ENCODE data around the gene SPDEF. TPM values are rescaled to one million over a fixed set of nuclear protein-coding genes. Genes with fewer than 3 reads are reported as not detected.
A peak's percentile ranks its signal among the peaks of the same experiment; 100 is the strongest.

SPDEF gene
- total and polyA plus RNA-seq, 2 of the 13 experiments (the other 11 are each of a cell fraction or from before 2014, with no cell fraction given) = not detected

DNA sequence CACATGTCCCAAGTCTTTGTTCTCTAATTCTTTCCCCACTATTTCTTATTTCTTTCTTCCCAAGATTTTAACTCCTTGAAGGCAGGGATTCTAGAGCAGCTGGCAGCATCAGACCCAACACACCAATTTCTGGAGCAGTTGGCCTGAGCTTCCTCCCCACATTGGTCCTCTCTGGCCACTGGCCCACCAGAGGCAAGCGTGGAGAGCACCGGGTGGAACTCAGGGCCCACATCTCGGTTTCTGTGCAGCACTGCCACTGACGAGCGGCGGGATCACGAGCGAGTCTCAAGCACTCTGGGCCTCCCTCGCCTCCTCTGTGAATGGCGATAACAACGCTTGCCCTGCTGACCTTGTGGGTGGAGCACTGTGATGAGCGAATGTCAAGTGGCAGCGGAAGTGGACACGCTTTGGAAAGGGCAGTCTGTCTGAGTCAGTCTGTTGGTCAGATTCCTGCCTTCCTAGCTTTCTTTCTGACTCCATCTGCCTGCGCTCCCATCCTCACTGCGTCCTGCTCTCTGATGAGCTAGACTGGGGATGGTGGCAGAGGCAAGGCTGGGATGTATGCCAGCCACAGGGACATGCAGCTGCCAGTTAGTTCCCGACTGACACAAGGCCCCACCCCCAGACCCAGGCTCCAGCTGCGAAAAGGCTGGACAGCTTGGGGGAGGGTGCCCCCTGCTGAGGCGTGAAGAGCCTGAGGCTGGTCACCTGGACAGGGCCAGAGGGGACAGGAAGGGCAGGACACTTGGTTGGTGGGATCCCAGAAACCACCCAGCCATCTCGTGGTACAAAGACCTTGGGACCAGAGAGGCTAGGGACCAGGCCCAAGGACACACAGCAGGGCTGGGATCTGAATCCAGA is 4.5 kb upstream of the SPDEF start:
- H3K4me1 ChIP-seq (ENCODE audit: insufficient read depth, low read length) = peaks cover 44% of the 10 kb centered on the region
- no peaks in the 10 kb centered on the region for H3K79me2 ChIP-seq (ENCODE audit: insufficient read depth, low read length)
- CTCF ChIA-PET (ENCODE audit: low intra/inter-chr PET ratio, low total read pairs) = no interaction called here
- H3K27ac ChIP-seq (ENCODE audit: extremely low read length, insufficient read depth, low read length) = no peak overlapping the region
- no peaks in the 10 kb centered on the region for H3K36me3 ChIP-seq (replicated peaks in 1 of 2; ENCODE audit: control insufficient read depth in 1 of 2, insufficient read depth in 2 of 2, low read length in 2 of 2)
- peak; percentile 78 for ATAC-seq
- 1% methylated on average over 18 of the region's 20 CpGs for WGBS (ENCODE audit: low lambda C conversion rate)
- POLR2A ChIA-PET = interaction anchor here (0.5 to 1.1 kb wide), 2 partner anchors 82 to 102 kb away, joined by 3 read pairs; no protein-coding TSS in a partner anchor
- peak; percentile 95 for FAIRE-seq
- H3K9me3 ChIP-seq (ENCODE audit: low read length) = no peaks in the 10 kb centered on the region
- peaks cover 13 to 47% of the 10 kb centered on the region in 2 experiments; a peak in 4 of 5 replicates for H3K27me3 ChIP-seq (ENCODE audit: control insufficient read depth in 1 of 2, insufficient read depth in 2 of 2, low read length in 2 of 2)
- no peak overlapping the region for H2AFZ ChIP-seq (ENCODE audit: low read length)
- no TSS peak for BruUV-seq (replicated peaks)
- H4K20me1 ChIP-seq (ENCODE audit: insufficient read depth, low read length) = no peaks in the 10 kb centered on the region
- H3K4me2 ChIP-seq (ENCODE audit: low read depth, low read length) = peak overlapping the region; percentile 81
- DNase-seq (ENCODE audit: low spot score) = peak; percentile 89
- H3K4me3 ChIP-seq (replicated peaks in 1 of 3; ENCODE audit: insufficient read depth in 1 of 3, low read depth in 2 of 3, low read length in 3 of 3) = peak overlapping the region; percentile 12 to 61 (median 20); a peak in 3 of 6 replicates
- in situ Hi-C loops (cut with HindIII; ENCODE audit: extremely low pct_ligation_motif_present, low pct_unique_long_range_greater_than_20kb) (no loop called here), intact Hi-C loops (cut with micrococcal nuclease; ENCODE audit: unreplicated experiment) (loop anchor here (1.0 to 5.0 kb wide), 4 partner anchors 33 to 398 kb away; no protein-coding TSS in a partner anchor)
- H3K9ac ChIP-seq (ENCODE audit: insufficient read depth, low read depth, low read length) = no peak overlapping the region
- TF ChIP-seq, protein P1, sequence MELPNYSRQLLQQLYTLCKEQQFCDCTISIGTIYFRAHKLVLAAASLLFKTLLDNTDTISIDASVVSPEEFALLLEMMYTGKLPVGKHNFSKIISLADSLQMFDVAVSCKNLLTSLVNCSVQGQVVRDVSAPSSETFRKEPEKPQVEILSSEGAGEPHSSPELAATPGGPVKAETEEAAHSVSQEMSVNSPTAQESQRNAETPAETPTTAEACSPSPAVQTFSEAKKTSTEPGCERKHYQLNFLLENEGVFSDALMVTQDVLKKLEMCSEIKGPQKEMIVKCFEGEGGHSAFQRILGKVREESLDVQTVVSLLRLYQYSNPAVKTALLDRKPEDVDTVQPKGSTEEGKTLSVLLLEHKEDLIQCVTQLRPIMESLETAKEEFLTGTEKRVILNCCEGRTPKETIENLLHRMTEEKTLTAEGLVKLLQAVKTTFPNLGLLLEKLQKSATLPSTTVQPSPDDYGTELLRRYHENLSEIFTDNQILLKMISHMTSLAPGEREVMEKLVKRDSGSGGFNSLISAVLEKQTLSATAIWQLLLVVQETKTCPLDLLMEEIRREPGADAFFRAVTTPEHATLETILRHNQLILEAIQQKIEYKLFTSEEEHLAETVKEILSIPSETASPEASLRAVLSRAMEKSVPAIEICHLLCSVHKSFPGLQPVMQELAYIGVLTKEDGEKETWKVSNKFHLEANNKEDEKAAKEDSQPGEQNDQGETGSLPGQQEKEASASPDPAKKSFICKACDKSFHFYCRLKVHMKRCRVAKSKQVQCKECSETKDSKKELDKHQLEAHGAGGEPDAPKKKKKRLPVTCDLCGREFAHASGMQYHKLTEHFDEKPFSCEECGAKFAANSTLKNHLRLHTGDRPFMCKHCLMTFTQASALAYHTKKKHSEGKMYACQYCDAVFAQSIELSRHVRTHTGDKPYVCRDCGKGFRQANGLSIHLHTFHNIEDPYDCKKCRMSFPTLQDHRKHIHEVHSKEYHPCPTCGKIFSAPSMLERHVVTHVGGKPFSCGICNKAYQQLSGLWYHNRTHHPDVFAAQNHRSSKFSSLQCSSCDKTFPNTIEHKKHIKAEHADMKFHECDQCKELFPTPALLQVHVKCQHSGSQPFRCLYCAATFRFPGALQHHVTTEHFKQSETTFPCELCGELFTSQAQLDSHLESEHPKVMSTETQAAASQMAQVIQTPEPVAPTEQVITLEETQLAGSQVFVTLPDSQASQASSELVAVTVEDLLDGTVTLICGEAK (IDR thresholded peaks at IDR 0.05) = no peak
- TF ChIP-seq, protein P1 (CRISPR knock-in tag; IDR thresholded peaks at IDR 0.05) = no peak
- no peak; the same call in 1 of the 2 replicates for TF ChIP-seq TFDP1 (CRISPR knock-in tag; IDR thresholded peaks at IDR 0.05; ENCODE audit: borderline replicate concordance)
- TF ChIP-seq PAWR (CRISPR knock-in tag; IDR thresholded peaks at IDR 0.05; ENCODE audit: borderline replicate concordance) = 0 out of 2 replicates have a peak, but pooled peaks have one; percentile 95
- TF ChIP-seq MTA3 (CRISPR knock-in tag; IDR thresholded peaks at IDR 0.05) = no peak
- 0 out of 2 replicates have a peak, but pooled peaks have one; percentile 32 for TF ChIP-seq ISL2 (CRISPR knock-in tag; IDR thresholded peaks at IDR 0.05)
- TF ChIP-seq ZNF749 (CRISPR knock-in tag; IDR thresholded peaks at IDR 0.05; ENCODE audit: borderline replicate concordance) = no peak
- TF ChIP-seq ERF (CRISPR knock-in tag; IDR thresholded peaks at IDR 0.05) = peak; percentile 59
- TF ChIP-seq GATA4 (IDR thresholded peaks at IDR 0.05; ENCODE audit: borderline replicate concordance, low read depth) = no peak
- TF ChIP-seq SOX5 (CRISPR knock-in tag; IDR thresholded peaks at IDR 0.05; ENCODE audit: borderline replicate concordance) = peak; percentile 67; the same call in 1 of the 2 replicates
- peak; percentile 43; the same call in 1 of the 2 replicates for TF ChIP-seq RCOR2 (CRISPR knock-in tag; IDR thresholded peaks at IDR 0.05)
- TF ChIP-seq BORCS8-MEF2B (CRISPR knock-in tag; IDR thresholded peaks at IDR 0.05) = peak; percentile 68; the same call in 1 of the 2 replicates
- no peak for TF ChIP-seq TCF12 (IDR thresholded peaks at IDR 0.05)
- TF ChIP-seq TCF12 (CRISPR knock-in tag; IDR thresholded peaks at IDR 0.05) = no peak

All from HepG2 (cell line).